Measurements from ENCODE around the gene CLDND2. TPM values are rescaled to one million over a fixed set of nuclear protein-coding genes. Genes with fewer than 3 reads are reported as not detected.

CLDND2 gene
- total RNA-seq, 2 donors from 2014 or later: 1.8 to 4.7 TPM

DNA sequence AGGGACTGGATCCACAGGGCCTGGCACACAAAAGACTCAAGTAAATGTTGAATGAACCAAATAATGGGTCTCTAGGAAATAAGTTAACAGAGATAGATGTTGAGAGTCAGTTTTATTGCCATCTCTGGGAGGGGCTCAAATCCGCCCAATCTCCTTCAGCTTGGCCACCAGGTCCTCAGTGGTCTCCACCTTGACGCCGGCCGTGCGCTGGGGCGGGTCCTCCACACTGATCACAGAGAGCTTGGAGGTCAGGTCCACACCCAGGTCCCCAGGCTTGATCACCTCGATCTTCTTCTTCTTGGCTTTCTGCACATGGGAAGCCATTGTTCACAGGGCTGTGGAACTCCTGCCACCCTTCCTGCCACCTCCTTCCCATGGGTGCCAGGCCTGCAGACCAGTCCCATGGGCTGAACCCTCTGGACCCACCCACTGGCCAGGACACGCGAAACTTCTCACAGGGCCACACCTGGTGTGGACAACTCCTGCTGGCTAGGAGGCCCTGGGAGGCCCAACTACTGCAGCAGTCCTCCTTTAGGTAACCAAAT is 23.7 kb downstream of the CLDND2 start:
- Mint-ChIP-seq H3K27ac (peak overlapping the region in 1 of 2 donors; percentile 11), H3K36me3 (peaks cover 7 to 8% of the 10 kb centered on the region in 2 donors), H3K9me3 (no peaks in the 10 kb centered on the region)
- ATAC-seq (no peak), DNase-seq (ENCODE audit: low spot score in 2 of 2) (no peak)

- H3K9me3 Mint-ChIP-seq: no peaks in the 10 kb centered on the region
- peak overlapping the region; percentile 36 to 79 for H3K27ac Mint-ChIP-seq
- no peak for ATAC-seq
- no peak for DNase-seq (ENCODE audit: low spot score in 2 of 2)
- peaks cover 7 to 8% of the 10 kb centered on the region in 2 donors for H3K36me3 Mint-ChIP-seq
Measured at GRCh38 chr19:51342631-51343569, 25.9 kb downstream of the CLDND2 start.

- no peak for ATAC-seq
- Mint-ChIP-seq H3K9me3 (no peaks in the 10 kb centered on the region), H3K36me3 (peaks cover 7 to 8% of the 10 kb centered on the region in 2 donors), H3K27ac (peak within 1 kb of the TSS; percentile 36 to 79)
- DNase-seq (ENCODE audit: low spot score in 2 of 2): no peak
Measured at GRCh38 chr19:51341976-51342580, 26.7 kb downstream of the CLDND2 start, which contains the start of gene VSIG10L. Gene VSIG10L (minus strand): TSS chr19:51342139. CDS start chr19:51342124, 15 bp downstream.

DNA sequence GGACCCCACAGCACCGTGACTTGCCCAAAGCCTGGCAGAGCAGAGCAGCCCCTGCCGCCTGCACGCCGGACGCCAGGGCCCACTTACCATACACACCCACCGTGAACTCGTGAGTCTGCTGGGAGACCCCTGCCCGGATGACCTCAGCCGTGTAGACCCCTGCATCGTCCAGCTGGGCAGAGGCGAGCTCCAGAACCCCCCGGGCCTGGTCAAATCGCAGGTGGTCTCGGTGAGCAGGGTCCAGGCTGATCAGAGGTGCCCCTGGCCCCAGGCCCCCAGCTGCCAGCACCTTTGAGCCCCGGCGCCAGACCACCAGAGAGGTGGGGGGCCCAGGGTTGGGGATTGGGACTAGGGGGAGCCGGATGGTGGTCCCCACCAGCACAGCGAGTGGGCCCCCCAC is 27.7 kb downstream of the CLDND2 start:
- Mint-ChIP-seq H3K9me3 (no peaks in the 10 kb centered on the region), H3K27ac (peak overlapping the region in 1 of 2 donors; percentile 21), H3K36me3 (no peaks in the 10 kb centered on the region)
- ATAC-seq (no peak), DNase-seq (ENCODE audit: low spot score in 2 of 2) (no peak)

- H3K36me3 Mint-ChIP-seq: no peaks in the 10 kb centered on the region
- DNase-seq (ENCODE audit: low spot score in 2 of 2) (peak; percentile 91 to 97), ATAC-seq (peak; percentile 83 to 89)
- peak overlapping the region; percentile 66 to 91 for H3K27ac Mint-ChIP-seq
- no peaks in the 10 kb centered on the region for H3K9me3 Mint-ChIP-seq
Measured at GRCh38 chr19:51339687-51340656, 28.8 kb downstream of the CLDND2 start.

DNA sequence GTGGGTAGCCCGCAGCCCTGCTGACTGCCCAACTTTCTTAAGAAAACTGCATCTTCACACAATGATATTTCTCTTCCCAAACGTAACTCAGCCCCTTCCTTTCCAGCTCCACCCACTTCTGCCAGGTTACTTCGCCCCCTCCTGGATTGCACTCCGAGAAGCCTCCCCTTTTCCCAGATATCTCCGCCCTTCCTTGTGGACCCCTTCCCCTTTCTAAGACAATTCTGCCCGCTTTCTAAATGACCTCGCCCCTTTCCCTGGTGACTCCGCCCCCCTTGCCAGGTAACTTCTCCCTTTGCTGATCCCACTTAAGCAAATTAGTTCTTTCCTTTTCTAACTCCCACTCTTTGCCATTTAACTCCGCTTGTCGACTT is 29.5 kb downstream of the CLDND2 start:
- DNase-seq (ENCODE audit: low spot score in 2 of 2): no peak
- peak overlapping the region; percentile 66 to 91 for H3K27ac Mint-ChIP-seq
- peak; percentile 4 to 19 for ATAC-seq
- no peaks in the 10 kb centered on the region for H3K9me3 Mint-ChIP-seq
- no peaks in the 10 kb centered on the region for H3K36me3 Mint-ChIP-seq

DNA sequence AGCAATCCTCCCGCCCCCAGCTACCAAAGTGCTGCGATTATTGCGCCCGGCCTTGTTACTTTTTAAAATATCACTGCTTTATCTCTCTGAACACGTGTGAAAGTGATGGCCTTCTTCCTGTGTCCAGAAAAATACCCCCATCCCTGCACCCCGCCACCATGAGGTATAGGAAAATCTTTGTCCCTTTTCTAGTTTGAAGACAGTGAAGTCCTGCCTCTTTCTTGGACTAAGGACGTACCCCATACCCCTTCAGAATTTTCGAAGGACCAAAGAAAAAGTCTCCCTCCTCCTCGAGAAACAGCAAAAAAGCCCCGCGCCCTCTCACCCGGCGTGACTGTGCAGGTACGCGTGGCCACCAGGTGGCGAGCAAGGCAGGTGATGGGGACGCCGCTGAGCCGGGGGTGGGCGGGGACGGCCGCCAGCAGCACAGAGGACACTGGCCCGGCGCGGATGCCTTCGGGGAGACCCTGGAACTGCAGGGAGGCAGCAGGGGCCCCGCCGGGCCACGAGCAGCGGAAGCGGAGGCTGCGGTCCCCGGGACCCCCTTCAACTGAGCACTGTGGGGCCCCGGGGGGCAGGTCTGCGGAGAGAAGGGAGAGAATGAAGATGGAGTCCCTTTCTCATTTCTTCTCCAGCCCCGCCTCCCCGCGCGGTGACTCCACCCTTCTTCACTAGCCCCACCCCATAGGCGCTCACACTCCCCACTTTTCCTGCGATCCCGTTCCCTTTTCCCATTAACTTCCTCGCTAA is 30.1 kb downstream of the CLDND2 start:
- DNase-seq (ENCODE audit: low spot score in 2 of 2) (peak; percentile 86 to 90), ATAC-seq (peak; percentile 75 to 77)
- H3K27ac Mint-ChIP-seq: peak overlapping the region; percentile 66 to 91
- no peaks in the 10 kb centered on the region for H3K36me3 Mint-ChIP-seq
- H3K9me3 Mint-ChIP-seq: no peaks in the 10 kb centered on the region

- peak overlapping the region in 1 of 2 donors; percentile 66 for H3K27ac Mint-ChIP-seq
- DNase-seq (ENCODE audit: low spot score in 2 of 2) (no peak), ATAC-seq (no peak)
- H3K9me3 Mint-ChIP-seq: no peaks in the 10 kb centered on the region
- no peaks in the 10 kb centered on the region for H3K36me3 Mint-ChIP-seq
Measured at GRCh38 chr19:51337861-51338562, 30.8 kb downstream of the CLDND2 start.

- Mint-ChIP-seq H3K9me3 (no peaks in the 10 kb centered on the region), H3K27ac (no peak overlapping the region), H3K36me3 (no peaks in the 10 kb centered on the region)
- no peak for ATAC-seq
- no peak for DNase-seq (ENCODE audit: low spot score in 2 of 2)
Measured at GRCh38 chr19:51337141-51337860, 31.5 kb downstream of the CLDND2 start.

GRCh38 chr19:51333836-51334460 is 34.9 kb downstream of the CLDND2 start:
- peaks cover 0 to 9% of the 10 kb centered on the region in 2 donors for H3K36me3 Mint-ChIP-seq
- ATAC-seq (no peak), DNase-seq (ENCODE audit: low spot score in 2 of 2) (no peak)
- H3K27ac Mint-ChIP-seq: peak overlapping the region in 1 of 2 donors; percentile 58
- no peaks in the 10 kb centered on the region for H3K9me3 Mint-ChIP-seq

DNA sequence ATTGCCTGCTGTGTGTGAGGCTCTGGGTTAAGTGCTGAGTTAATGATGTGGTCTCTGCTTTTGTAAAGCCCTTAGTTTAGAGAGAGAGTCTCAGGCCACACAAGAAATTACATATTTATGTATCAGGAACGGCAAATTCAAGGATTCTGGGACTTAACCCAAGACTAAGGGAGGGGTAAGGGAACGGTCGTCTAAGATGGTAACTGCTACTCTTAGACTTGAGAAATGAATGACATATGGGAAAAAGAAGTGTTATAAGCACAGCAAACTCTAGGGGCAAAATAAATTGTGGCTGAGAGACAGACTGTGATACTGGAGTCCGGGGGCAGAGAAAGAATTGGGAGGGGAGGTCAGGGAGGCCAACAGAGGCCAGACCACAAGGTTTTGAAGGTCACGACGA is 37.1 kb downstream of the CLDND2 start:
- Mint-ChIP-seq H3K36me3 (peaks cover 0 to 9% of the 10 kb centered on the region in 2 donors), H3K27ac (no peak overlapping the region), H3K9me3 (no peaks in the 10 kb centered on the region)
- ATAC-seq (no peak), DNase-seq (ENCODE audit: low spot score in 2 of 2) (no peak)

GRCh38 chr19:51331193-51331592 is 37.6 kb downstream of the CLDND2 start:
- no peak for DNase-seq (ENCODE audit: low spot score in 2 of 2)
- H3K9me3 Mint-ChIP-seq: no peaks in the 10 kb centered on the region
- H3K27ac Mint-ChIP-seq: no peak overlapping the region
- no peak for ATAC-seq
- H3K36me3 Mint-ChIP-seq: peaks cover 0 to 9% of the 10 kb centered on the region in 2 donors

DNA sequence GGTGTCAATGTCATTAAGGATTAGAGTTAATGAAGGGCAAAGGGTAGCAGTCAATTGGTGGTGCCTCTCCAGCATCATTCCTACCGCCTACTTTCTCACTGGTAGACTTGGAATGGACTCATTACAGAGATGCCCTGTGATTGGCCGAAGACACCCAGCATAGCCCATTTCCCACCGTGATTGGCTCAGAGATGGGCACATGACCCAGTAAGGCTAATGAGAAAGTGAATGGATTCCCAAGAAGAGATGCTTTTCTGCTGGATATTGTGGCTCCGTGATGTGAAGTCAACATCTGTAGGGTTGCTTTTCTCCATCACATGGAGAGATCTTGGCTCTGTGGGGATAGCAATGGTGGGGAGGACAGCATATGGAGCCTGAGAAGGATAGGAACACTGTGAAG is 38.4 kb downstream of the CLDND2 start:
- no peak for ATAC-seq
- Mint-ChIP-seq H3K27ac (no peak overlapping the region), H3K36me3 (peaks cover 0 to 9% of the 10 kb centered on the region in 2 donors), H3K9me3 (no peaks in the 10 kb centered on the region)
- DNase-seq (ENCODE audit: low spot score in 2 of 2): no peak

GRCh38 chr19:51329411-51329810 is 39.4 kb downstream of the CLDND2 start:
- H3K36me3 Mint-ChIP-seq: peaks cover 0 to 9% of the 10 kb centered on the region in 2 donors
- no peaks in the 10 kb centered on the region for H3K9me3 Mint-ChIP-seq
- no peak for ATAC-seq
- peak overlapping the region in 1 of 2 donors; percentile 13 for H3K27ac Mint-ChIP-seq
- DNase-seq (ENCODE audit: low spot score in 2 of 2): no peak

All from activated naive CD4-positive, alpha-beta T cell treated with anti-CD3 and anti-CD28 coated beads, Interleukin-2, amount 50 U/mL, for 72 hours (primary cell).